SU-DHL-6 (cell line): Measurements from ENCODE around the gene SNAPC2.

Experiments
- H2AFZ ChIP-seq: fragments of 200-600 bp; sonication (generic); 2 replicates; pipeline ENCODE4 v1.6.1; 2014; ENCODE audit warnings: low read depth, mild to moderate bottlenecking, moderate library complexity, mixed read lengths, antibody characterized with exemption, low read length; ENCODE audit not compliant: severe bottlenecking
- H3F3A ChIP-seq: fragments of 200-600 bp; shearing (Covaris generic); 2 replicates; pipeline ENCODE4 v1.6.0; 2016; ENCODE audit warnings: antibody characterized with exemption, mild to moderate bottlenecking; ENCODE audit not compliant: insufficient read depth
- H3K27ac ChIP-seq: fragments of 200-600 bp; sonication (generic); 2 replicates; pipeline ENCODE4 v1.5.1; 2016; ENCODE audit warnings: low read depth, mild to moderate bottlenecking, low read length, moderate library complexity, mixed read lengths
- H3K27me3 ChIP-seq: fragments of 200-600 bp; sonication (generic), shearing (Covaris generic); 2 replicates; pipeline ENCODE4 v1.6.0; 2014; ENCODE audit warnings: mild to moderate bottlenecking, low read length
- H3K36me3 ChIP-seq: fragments of 200-600 bp; sonication (generic); 2 replicates; pipeline ENCODE4 v1.6.1; 2014; ENCODE audit warnings: mild to moderate bottlenecking, low read length, mixed read lengths
- H3K4me2 ChIP-seq: fragments of 300-600, 200-600 bp; shearing (Covaris generic), sonication (generic); 2 replicates; pipeline ENCODE4 v1.6.0; 2014; ENCODE audit warnings: low read length, low read depth, mild to moderate bottlenecking; ENCODE audit not compliant: poor library complexity, severe bottlenecking
- H3K4me3 ChIP-seq: fragments of 200-600 bp; sonication (generic); 2 replicates; pipeline ENCODE4 v1.5.1; 2014; ENCODE audit warnings: antibody characterized with exemption, low read length, mild to moderate bottlenecking, mixed read lengths; ENCODE audit not compliant: insufficient read depth, poor library complexity, severe bottlenecking
- H3K79me2 ChIP-seq: fragments of 200-600 bp; sonication (generic); 2 replicates; pipeline ENCODE4 v1.6.1; 2014; ENCODE audit warnings: mild to moderate bottlenecking, low read length, moderate library complexity; ENCODE audit not compliant: insufficient read depth
- H3K9ac ChIP-seq: fragments of 200-600 bp; sonication (generic); 2 replicates; pipeline ENCODE4 v1.7.0; 2014; ENCODE audit warnings: mild to moderate bottlenecking, low read length
- H3K9me2 ChIP-seq: fragments of 200-600 bp; sonication (generic); replicated peaks from 2 replicates; pipeline ENCODE4 v1.6.1; 2014; ENCODE audit warnings: low read length; ENCODE audit not compliant: insufficient read depth
- H3K9me3 ChIP-seq: fragments of 200-600 bp; sonication (generic); 2 replicates; pipeline ENCODE4 v1.6.1; 2014; ENCODE audit warnings: low read length, mixed read lengths; ENCODE audit not compliant: insufficient read depth
- H4K20me1 ChIP-seq: fragments of 200-600 bp; sonication (generic); 2 replicates; pipeline ENCODE4 v1.6.1; 2014; ENCODE audit warnings: low read depth, mild to moderate bottlenecking, antibody characterized with exemption, low read length, moderate library complexity, mixed read lengths
- EZH2phosphoT487 ChIP-seq: fragments of 200-600 bp; sonication (generic), shearing (Covaris generic); conservative IDR thresholded peaks from 2 replicates; pipeline ENCODE4 v1.6.1; 2018; ENCODE audit warnings: mild to moderate bottlenecking, antibody characterized with exemption, low read length, moderate library complexity, mixed read lengths
- TF ChIP-seq, protein P1 (sequence below): fragments of 200-600 bp; sonication (generic); IDR thresholded peaks from one replicate; pipeline ENCODE4 v1.5.1; 2017; ENCODE audit warnings: antibody characterized with exemption, mild to moderate bottlenecking, low read length, moderate library complexity; ENCODE audit not compliant: insufficient read depth, poor library complexity, severe bottlenecking

Gene SNAPC2

DNA sequence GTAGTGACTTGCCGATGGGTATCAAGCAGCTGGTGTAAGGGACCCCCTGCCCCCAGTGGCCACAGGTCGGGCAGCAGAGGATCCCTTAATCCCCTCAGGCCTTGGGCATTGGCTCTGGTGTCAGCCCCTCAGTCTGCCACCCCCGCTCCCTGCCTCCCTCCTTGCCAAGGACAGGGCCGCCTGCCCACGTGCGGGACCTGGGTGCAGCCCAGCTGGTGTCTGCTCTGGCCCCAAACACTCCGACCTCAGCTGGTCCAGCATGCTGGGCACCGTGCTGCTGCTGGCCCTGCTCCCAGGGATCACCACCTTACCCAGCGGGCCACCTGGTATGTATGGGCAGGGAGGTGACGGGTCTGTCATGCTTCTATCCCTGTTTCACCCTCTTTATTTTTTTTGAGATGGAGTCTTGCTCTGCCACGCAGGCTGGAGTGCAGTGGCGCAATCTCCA is 5.5 kb upstream of the SNAPC2 start, which contains the start of gene TGFBR3L:
Gene TGFBR3L, plus strand, starts transcription at position 233 of the 448 bp plus-strand sequence.
- H3K79me2 ChIP-seq: no peaks in the 10 kb centered on the region
- no peaks in the 10 kb centered on the region for H3K9me2 ChIP-seq
- no peak for TF ChIP-seq EZH2phosphoT487
- TF ChIP-seq, protein P1, sequence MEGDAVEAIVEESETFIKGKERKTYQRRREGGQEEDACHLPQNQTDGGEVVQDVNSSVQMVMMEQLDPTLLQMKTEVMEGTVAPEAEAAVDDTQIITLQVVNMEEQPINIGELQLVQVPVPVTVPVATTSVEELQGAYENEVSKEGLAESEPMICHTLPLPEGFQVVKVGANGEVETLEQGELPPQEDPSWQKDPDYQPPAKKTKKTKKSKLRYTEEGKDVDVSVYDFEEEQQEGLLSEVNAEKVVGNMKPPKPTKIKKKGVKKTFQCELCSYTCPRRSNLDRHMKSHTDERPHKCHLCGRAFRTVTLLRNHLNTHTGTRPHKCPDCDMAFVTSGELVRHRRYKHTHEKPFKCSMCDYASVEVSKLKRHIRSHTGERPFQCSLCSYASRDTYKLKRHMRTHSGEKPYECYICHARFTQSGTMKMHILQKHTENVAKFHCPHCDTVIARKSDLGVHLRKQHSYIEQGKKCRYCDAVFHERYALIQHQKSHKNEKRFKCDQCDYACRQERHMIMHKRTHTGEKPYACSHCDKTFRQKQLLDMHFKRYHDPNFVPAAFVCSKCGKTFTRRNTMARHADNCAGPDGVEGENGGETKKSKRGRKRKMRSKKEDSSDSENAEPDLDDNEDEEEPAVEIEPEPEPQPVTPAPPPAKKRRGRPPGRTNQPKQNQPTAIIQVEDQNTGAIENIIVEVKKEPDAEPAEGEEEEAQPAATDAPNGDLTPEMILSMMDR: no peak
- no peaks in the 10 kb centered on the region for H3K27me3 ChIP-seq
- no peaks in the 10 kb centered on the region for H4K20me1 ChIP-seq
- no peaks in the 10 kb centered on the region for H3K36me3 ChIP-seq
- H3K9ac ChIP-seq: no peak within 1 kb of the TSS
- H3K4me3 ChIP-seq: no peak within 1 kb of the TSS
- no peak within 1 kb of the TSS for H3K27ac ChIP-seq
- no peaks in the 10 kb centered on the region for H3K9me3 ChIP-seq
- H2AFZ ChIP-seq: no peak within 1 kb of the TSS
- peak within 1 kb of the TSS; percentile 38 for H3K4me2 ChIP-seq
- H3F3A ChIP-seq: 0 out of 2 replicates have a peak, but pooled peaks cover 3% of the 10 kb centered on the region

DNA sequence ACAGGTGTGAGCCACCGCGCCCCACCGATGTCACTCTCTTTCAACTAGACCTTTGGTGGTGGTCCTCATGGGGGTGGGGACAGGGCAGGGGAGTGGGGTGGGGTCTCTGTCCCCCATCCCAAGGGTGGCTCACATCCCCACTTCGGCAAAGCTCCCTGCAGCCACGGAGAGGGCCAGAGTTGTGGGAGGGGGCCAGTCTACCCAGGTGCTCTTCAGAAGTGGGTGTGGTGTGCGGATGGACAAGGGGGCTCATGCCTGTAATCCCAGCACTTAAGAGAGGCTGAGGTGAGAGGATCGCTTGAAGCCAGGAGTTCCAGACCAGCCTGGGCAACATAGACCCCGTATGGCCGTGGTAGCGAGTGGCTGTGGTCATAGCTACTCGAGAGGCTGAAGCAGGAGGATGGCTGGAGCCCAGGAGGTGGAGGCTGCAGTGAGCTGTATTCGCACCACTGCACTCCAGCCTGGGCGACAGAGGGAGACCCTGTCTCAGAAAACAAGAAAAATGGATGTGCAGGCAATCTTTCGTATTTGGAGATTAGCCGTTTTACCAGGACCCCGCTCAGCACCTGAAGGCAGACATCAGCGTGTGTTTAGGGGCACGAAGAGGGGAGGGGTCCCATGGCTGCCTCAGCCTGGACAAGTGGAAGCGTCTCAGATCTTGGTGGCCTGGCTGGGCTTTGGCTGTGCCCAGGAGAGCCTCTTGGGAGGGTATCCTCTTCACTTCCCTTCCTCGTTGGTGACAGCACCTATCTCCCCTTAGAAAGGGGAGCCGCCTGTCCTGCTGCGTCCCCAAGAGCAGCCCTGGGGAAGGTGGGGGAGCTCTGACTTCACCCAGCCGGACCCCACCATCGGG is 4.7 kb upstream of the SNAPC2 start:
- Histone ChIP-seq H3F3A (0 out of 2 replicates have a peak, but pooled peaks cover 3% of the 10 kb centered on the region), H3K9me2 (no peaks in the 10 kb centered on the region), H3K27ac (no peak overlapping the region), H3K36me3 (no peaks in the 10 kb centered on the region), H3K4me3 (no peak overlapping the region), H3K4me2 (peak overlapping the region; percentile 38), H3K27me3 (no peaks in the 10 kb centered on the region), H3K79me2 (no peaks in the 10 kb centered on the region), H3K9ac (no peak overlapping the region), H2AFZ (no peak overlapping the region), H3K9me3 (no peaks in the 10 kb centered on the region), H4K20me1 (no peaks in the 10 kb centered on the region)
- TF ChIP-seq EZH2phosphoT487: no peak
- TF ChIP-seq, protein P1: no peak

DNA sequence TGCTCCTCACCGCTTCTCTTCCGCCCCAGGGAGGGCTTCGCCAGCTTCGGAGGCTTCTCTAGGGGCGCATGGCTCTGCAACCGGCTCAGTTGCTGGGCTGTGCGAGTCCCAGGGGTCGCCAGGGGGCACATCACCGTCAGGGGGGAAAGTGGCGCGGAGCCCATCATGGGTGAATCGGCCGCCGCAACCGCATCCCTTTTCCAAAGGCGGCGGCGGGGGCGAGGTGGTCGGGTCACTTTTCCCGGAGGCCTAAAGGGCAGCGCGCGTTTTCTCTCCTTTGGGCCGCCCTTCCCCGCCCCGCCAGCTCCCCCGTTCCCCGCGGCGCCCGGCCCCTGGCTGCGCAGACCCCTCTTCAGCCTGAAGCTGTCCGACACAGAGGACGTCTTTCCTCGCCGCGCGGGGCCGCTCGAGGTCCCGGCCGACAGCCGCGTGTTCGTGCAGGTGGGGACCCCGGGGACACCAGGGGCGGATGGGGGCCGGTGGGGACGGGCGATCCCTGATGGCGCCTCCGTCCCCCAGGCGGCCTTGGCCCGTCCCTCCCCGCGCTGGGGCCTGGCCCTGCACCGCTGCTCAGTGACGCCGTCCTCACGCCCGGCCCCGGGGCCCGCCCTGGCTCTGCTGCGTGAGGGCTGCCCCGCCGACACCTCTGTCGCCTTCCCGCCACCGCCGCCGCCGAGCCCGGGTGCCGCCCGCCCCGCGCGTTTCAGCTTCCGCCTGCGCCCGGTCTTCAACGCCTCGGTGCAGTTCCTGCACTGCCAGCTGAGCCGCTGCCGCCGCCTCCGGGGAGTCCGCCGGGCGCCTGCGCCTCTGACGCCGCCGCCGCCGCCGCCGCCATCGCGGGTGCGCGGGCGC is 3.8 kb upstream of the SNAPC2 start:
- Histone ChIP-seq H3F3A (0 out of 2 replicates have a peak, but pooled peaks cover 3% of the 10 kb centered on the region), H3K36me3 (no peaks in the 10 kb centered on the region), H3K9me3 (no peaks in the 10 kb centered on the region), H3K4me3 (no peak overlapping the region), H2AFZ (no peak overlapping the region), H3K4me2 (peak overlapping the region; percentile 38), H3K9ac (peak overlapping the region; percentile 28; the same call in 1 of the 2 replicates), H4K20me1 (no peaks in the 10 kb centered on the region), H3K27ac (no peak overlapping the region), H3K27me3 (no peaks in the 10 kb centered on the region), H3K79me2 (no peaks in the 10 kb centered on the region), H3K9me2 (no peaks in the 10 kb centered on the region)
- TF ChIP-seq, protein P1: no peak
- TF ChIP-seq EZH2phosphoT487: 0 out of 2 replicates have a peak, but pooled peaks have one; percentile 96
